Hepatocyte (in vitro differentiated cells): Measurements from ENCODE around the gene RBFOX1. TPM values are rescaled to one million over a fixed set of nuclear protein-coding genes. Genes with fewer than 3 reads are reported as not detected.
A peak's percentile ranks its signal among the peaks of the same experiment; 100 is the strongest.

ENCODE experiments used
- DNase-seq: peaks from one replicate; pipeline ENCODE4 v3.0.0-alpha.2; 2016; ENCODE audit warnings: low spot score
- H2AFZ ChIP-seq: fragments of 200-600 bp; sonication (generic); 2 replicates; pipeline ENCODE4 v1.6.0; 2016; ENCODE audit warnings: antibody characterized with exemption, mild to moderate bottlenecking
- H3K27ac ChIP-seq: fragments of 200-600 bp; sonication (generic); 2 replicates; pipeline ENCODE4 v1.5.1; 2016; ENCODE audit warnings: mild to moderate bottlenecking
- H3K27me3 ChIP-seq: fragments of 200-600 bp; sonication (generic); 2 replicates; pipeline ENCODE4 v1.6.1; 2016
- H3K36me3 ChIP-seq: fragments of 200-600 bp; sonication (generic); replicated peaks from 2 replicates; pipeline ENCODE4 v1.5.1; 2016; ENCODE audit warnings: low read depth; ENCODE audit not compliant: insufficient read depth
- H3K4me1 ChIP-seq: fragments of 200-600 bp; sonication (generic); 2 replicates; pipeline ENCODE4 v1.5.1; 2016; ENCODE audit warnings: mild to moderate bottlenecking, moderate library complexity; ENCODE audit not compliant: insufficient read depth
- H3K4me2 ChIP-seq: fragments of 200-600 bp; sonication (generic); 2 replicates; pipeline ENCODE4 v1.6.0; 2016
- H3K4me3 ChIP-seq: fragments of 200-600 bp; sonication (generic); 2 replicates; pipeline ENCODE4 v1.5.1; 2016; ENCODE audit warnings: mild to moderate bottlenecking
- H3K79me2 ChIP-seq: fragments of 200-600 bp; sonication (generic); 2 replicates; pipeline ENCODE4 v1.6.0; 2017; ENCODE audit warnings: mild to moderate bottlenecking
- H3K9me2 ChIP-seq: fragments of 200-600 bp; sonication (generic); replicated peaks from 2 replicates; pipeline ENCODE4 v1.6.0; 2017; ENCODE audit warnings: mild to moderate bottlenecking; ENCODE audit not compliant: insufficient read depth
- H3K9me3 ChIP-seq: fragments of 200-600 bp; sonication (generic); 2 replicates; pipeline ENCODE4 v1.5.1; 2016; ENCODE audit warnings: low read depth, mild to moderate bottlenecking
- H4K20me1 ChIP-seq: fragments of 200-600 bp; sonication (generic); 2 replicates; pipeline ENCODE4 v1.6.0; 2016; ENCODE audit warnings: mild to moderate bottlenecking; ENCODE audit not compliant: insufficient read depth, poor library complexity, severe bottlenecking
- EZH2 ChIP-seq: fragments of 200-600 bp; sonication (generic); IDR thresholded peaks from 2 replicates; pipeline ENCODE4 v1.6.1; 2016; ENCODE audit warnings: antibody characterized with exemption, mild to moderate bottlenecking, borderline replicate concordance
- EZH2phosphoT487 ChIP-seq: fragments of 200-600 bp; sonication (generic); IDR thresholded peaks from one replicate; pipeline ENCODE4 v1.6.1; 2018; ENCODE audit warnings: antibody characterized with exemption, mild to moderate bottlenecking, low read depth, moderate library complexity; ENCODE audit not compliant: unreplicated experiment, severe bottlenecking
- WGBS: methylation state at CpG from one replicate; pipeline ENCODE4 v1.1.6; 2016; ENCODE audit warnings: low lambda C conversion rate; ENCODE audit errors: missing lambda C conversion rate; 5-methylcytosine and 5-hydroxymethylcytosine counted together
- polyA plus RNA-seq: library from polyadenylated mRNA; unstranded; fragments of >200 nt; fragmentation: Nextera tagmentation; extraction: Ambion mirVana; gene quantifications from 2 replicates; pipeline ENCODE4 v1.2.1, GENCODE V29; 2016
- total RNA-seq: library from RNA; depleted of rRNA; stranded (reverse); fragments of >200 nt; gene quantifications from 2 replicates; pipeline ENCODE4 v1.2.3, GENCODE V29; 2014
- TF ChIP-seq, protein P1 (sequence below): fragments of 200-600 bp; sonication (generic); IDR thresholded peaks from 2 replicates; pipeline ENCODE4 v1.5.1; 2016; ENCODE audit warnings: antibody characterized with exemption, mild to moderate bottlenecking; ENCODE audit not compliant: poor library complexity

The RBFOX1 gene
- total and polyA plus RNA-seq, 2 experiments from 2014 or later: 1.00 to 1.2 TPM

DNA sequence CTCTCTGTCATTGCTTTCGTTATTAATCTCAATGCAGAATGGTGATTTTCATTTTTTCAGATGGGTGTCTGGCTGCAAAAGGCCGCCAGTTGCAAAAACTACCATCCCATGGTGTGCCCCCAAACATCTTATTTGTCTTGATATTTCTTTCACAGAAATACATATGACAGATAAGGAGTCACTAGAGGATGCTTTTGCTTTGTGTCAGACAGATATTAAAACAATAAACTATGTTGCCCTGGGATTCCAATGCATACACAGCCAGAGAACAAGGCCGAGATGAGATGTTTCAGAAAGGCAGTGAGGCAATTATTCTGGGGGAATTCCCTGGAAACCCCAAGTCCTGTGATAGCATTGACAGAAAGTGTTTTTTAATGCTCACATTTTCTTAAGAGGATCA is 307.7 kb downstream of the RBFOX1 start:
- Histone ChIP-seq H3K9me2 (no peaks in the 10 kb centered on the region), H3K4me2 (no peak overlapping the region), H3K4me1 (no peaks in the 10 kb centered on the region), H3K79me2 (no peaks in the 10 kb centered on the region), H3K36me3 (no peaks in the 10 kb centered on the region), H3K27ac (peak overlapping the region; percentile 11), H2AFZ (no peak overlapping the region), H3K27me3 (peaks cover 7% of the 10 kb centered on the region), H3K4me3 (no peak overlapping the region), H3K9me3 (no peaks in the 10 kb centered on the region), H4K20me1 (no peaks in the 10 kb centered on the region)
- TF ChIP-seq, protein P1, sequence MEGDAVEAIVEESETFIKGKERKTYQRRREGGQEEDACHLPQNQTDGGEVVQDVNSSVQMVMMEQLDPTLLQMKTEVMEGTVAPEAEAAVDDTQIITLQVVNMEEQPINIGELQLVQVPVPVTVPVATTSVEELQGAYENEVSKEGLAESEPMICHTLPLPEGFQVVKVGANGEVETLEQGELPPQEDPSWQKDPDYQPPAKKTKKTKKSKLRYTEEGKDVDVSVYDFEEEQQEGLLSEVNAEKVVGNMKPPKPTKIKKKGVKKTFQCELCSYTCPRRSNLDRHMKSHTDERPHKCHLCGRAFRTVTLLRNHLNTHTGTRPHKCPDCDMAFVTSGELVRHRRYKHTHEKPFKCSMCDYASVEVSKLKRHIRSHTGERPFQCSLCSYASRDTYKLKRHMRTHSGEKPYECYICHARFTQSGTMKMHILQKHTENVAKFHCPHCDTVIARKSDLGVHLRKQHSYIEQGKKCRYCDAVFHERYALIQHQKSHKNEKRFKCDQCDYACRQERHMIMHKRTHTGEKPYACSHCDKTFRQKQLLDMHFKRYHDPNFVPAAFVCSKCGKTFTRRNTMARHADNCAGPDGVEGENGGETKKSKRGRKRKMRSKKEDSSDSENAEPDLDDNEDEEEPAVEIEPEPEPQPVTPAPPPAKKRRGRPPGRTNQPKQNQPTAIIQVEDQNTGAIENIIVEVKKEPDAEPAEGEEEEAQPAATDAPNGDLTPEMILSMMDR: no peak
- no peak for TF ChIP-seq EZH2
- no peak for TF ChIP-seq EZH2phosphoT487
- WGBS: 85% methylated on average over 3 of the region's 3 CpGs
- DNase-seq: no peak

DNA sequence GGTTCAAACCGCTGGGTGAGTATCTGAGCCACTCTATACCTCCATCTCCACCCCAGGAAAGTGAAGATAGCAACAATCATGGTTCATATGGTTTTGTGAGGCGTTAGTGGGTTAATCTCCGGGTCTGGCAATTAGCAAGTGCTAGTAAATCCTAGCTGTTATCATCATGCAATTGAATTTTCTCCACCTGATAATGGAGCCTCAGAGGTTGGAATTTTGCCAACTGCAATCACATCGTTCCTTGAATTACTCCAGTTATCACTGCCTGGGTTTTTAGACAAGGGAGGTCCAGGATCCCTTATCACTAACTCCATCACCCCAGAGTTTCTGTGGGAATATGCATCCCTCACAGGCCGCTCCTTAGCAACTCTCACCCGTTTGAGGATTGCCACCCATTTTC is 311.5 kb downstream of the RBFOX1 start:
- TF ChIP-seq EZH2 (no peak), EZH2phosphoT487 (no peak)
- TF ChIP-seq, protein P1: no peak
- Histone ChIP-seq H2AFZ (no peak overlapping the region), H3K4me3 (no peak overlapping the region)

DNA sequence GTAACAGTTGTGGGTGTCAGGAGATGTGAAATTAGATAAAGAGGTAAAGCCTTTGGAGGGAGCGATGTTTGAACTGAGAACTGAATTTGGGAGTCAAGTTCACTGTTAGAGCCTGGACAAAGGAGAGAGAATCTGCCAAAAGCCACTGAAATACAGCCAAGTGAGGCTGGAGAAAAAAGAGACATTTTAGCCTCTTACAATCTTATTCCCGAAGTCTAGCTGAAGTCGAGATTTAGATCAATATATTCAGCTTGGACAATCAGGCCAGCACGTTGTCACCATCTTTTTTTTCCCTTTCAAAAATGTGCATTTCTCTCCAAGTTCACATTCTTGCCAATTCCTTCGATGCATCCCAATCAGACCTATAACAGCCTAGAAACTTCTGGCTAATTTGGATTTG is 312.2 kb downstream of the RBFOX1 start:
- Histone ChIP-seq H3K36me3 (no peaks in the 10 kb centered on the region), H3K27ac (no peak overlapping the region), H2AFZ (no peak overlapping the region), H3K9me3 (no peaks in the 10 kb centered on the region), H4K20me1 (no peaks in the 10 kb centered on the region), H3K4me2 (no peak overlapping the region), H3K4me1 (no peaks in the 10 kb centered on the region), H3K4me3 (no peak overlapping the region), H3K27me3 (peaks cover 7% of the 10 kb centered on the region), H3K79me2 (no peaks in the 10 kb centered on the region), H3K9me2 (no peaks in the 10 kb centered on the region)
- TF ChIP-seq, protein P1: no peak
- TF ChIP-seq EZH2phosphoT487: no peak
- TF ChIP-seq EZH2: no peak
- DNase-seq: no peak
- WGBS: 87% methylated on average over 5 of the region's 5 CpGs

More for the DNA sequence above, 311.5 kb downstream of the RBFOX1 start:
- Histone ChIP-seq H3K79me2 (no peaks in the 10 kb centered on the region), H3K27ac (no peak overlapping the region), H3K27me3 (peaks cover 7% of the 10 kb centered on the region), H3K9me2 (no peaks in the 10 kb centered on the region), H3K4me1 (no peaks in the 10 kb centered on the region), H3K36me3 (no peaks in the 10 kb centered on the region), H4K20me1 (no peaks in the 10 kb centered on the region), H3K4me2 (no peak overlapping the region), H3K9me3 (no peaks in the 10 kb centered on the region)
- no peak for DNase-seq
- 49% methylated on average over 6 of the region's 6 CpGs for WGBS
